ENCODE measurements around the gene KRT16. TPM values are rescaled to one million over a fixed set of nuclear protein-coding genes. Genes with fewer than 3 reads are reported as not detected.

KRT16 gene
- total and polyA plus RNA-seq, 2 of the 8 experiments (the other 6 are each of a cell fraction or from before 2014, with no cell fraction given) = not detected

GRCh38 chr17:41578971-41579370, 33.6 kb downstream of the KRT16 start:
- POLR2A ChIA-PET (ENCODE audit: partially characterized antibody) = interaction anchor here (0.9 to 2.7 kb wide), 3 partner anchors 10 to 111 kb away, joined by 3 to 11 read pairs (median 3); no protein-coding TSS in a partner anchor

More at GRCh38 chr17:41578971-41579370, 33.6 kb downstream of the KRT16 start:
- no peak overlapping the region for H2BK20ac ChIP-seq (ENCODE audit: low read length)
- no peak overlapping the region for H3K4ac ChIP-seq (replicated peaks; ENCODE audit: insufficient read length, low read depth, low read length)
- H3K56ac ChIP-seq (replicated peaks; ENCODE audit: insufficient read length, low read depth, low read length) = no peak overlapping the region
- no peak overlapping the region for H3K23ac ChIP-seq (ENCODE audit: insufficient read length)
- no peak overlapping the region for H2BK120ac ChIP-seq (replicated peaks; ENCODE audit: low read depth, low read length)
- 91% methylated on average over 5 of the region's 5 CpGs; no CpG with 5 or more reads in 1 of the 2 experiments for WGBS, 2 experiments (ENCODE audit: extremely low coverage in 1 of 2, insufficient coverage in 1 of 2, insufficient read length in 1 of 2, insufficient replicate concordance in 2 of 2, low coverage in 1 of 2, low lambda C conversion rate in 2 of 2, missing lambda C conversion rate in 1 of 2)
- H2BK5ac ChIP-seq (ENCODE audit: low read depth, low read length) = no peak overlapping the region
- H4K91ac ChIP-seq (replicated peaks; ENCODE audit: insufficient read length, low read length) = no peak overlapping the region
- H4K5ac ChIP-seq (ENCODE audit: insufficient read length, low read depth, low read length) = no peak overlapping the region
- no peaks in the 10 kb centered on the region for H3K79me2 ChIP-seq (ENCODE audit: control insufficient read depth in 1 of 2, insufficient read depth in 2 of 2, low read length in 2 of 2)
- DNase-seq (ENCODE audit: low read depth in 1 of 2, low spot score in 2 of 2) (no peak), FAIRE-seq (no peak)
- H3K23me2 ChIP-seq (ENCODE audit: low read depth, low read length) = no peaks in the 10 kb centered on the region
- CTCF ChIA-PET (ENCODE audit: partially characterized antibody) = interaction anchor here (0.7 to 3.0 kb wide), 32 partner anchors 8 to 1019 kb away, joined by 3 to 36 read pairs (median 5); partner anchors contain the start of genes KRT14 and KRT17
- 0 out of 2 replicates have a peak overlapping the region, but pooled peaks have one; percentile 20 for H2BK15ac ChIP-seq (ENCODE audit: low read length)
- H4K8ac ChIP-seq (ENCODE audit: extremely low read depth, insufficient read depth, low read length) = no peak overlapping the region
- H3K9ac ChIP-seq (replicated peaks in 1 of 4; ENCODE audit: extremely low read depth in 1 of 4, low read depth in 3 of 4, low read length in 3 of 4) = no peak overlapping the region
- H3K14ac ChIP-seq (ENCODE audit: insufficient read length) = no peak overlapping the region
- TF ChIP-seq CTCF (IDR thresholded peaks at IDR 0.05; ENCODE audit: control extremely low read depth in 1 of 3, insufficient read depth in 1 of 3, low read depth in 1 of 3, low read length in 3 of 3) (no peak), RNF2 (IDR thresholded peaks at IDR 0.05; ENCODE audit: borderline replicate concordance, low read depth, low read length, missing control alignments, poor library complexity, severe bottlenecking) (no peak), BRCA1 (IDR thresholded peaks at IDR 0.05; ENCODE audit: low read depth, low read length) (no peak)
- no peak overlapping the region; the same call in 1 of the 2 replicates for H2AFZ ChIP-seq (ENCODE audit: low read length)
- H4K20me1 ChIP-seq (replicated peaks in 1 of 2; ENCODE audit: control insufficient read depth in 1 of 2, insufficient read depth in 2 of 2, low read length in 2 of 2) = no peaks in the 10 kb centered on the region
- H3K4me2 ChIP-seq (ENCODE audit: insufficient read depth in 1 of 2, low read depth in 2 of 2, low read length in 2 of 2) = 0 out of 4 replicates have a peak overlapping the region, but pooled peaks of 1 of the 2 experiments have one; percentile 45
- no peak overlapping the region for H3K27ac ChIP-seq (ENCODE audit: low read depth, low read length)
- H3K4me3 ChIP-seq (ENCODE audit: extremely low read depth in 1 of 4, insufficient read depth in 2 of 4, low read depth in 3 of 4, low read length in 4 of 4) = no peak overlapping the region
- H3K79me1 ChIP-seq (ENCODE audit: low read depth, low read length) = no peaks in the 10 kb centered on the region
- H3K36me3 ChIP-seq (ENCODE audit: control insufficient read depth in 2 of 4, insufficient read depth in 4 of 4, low read length in 3 of 4) = no peaks in the 10 kb centered on the region
- H2BK12ac ChIP-seq (ENCODE audit: low read depth, low read length) = no peak overlapping the region; the same call in 1 of the 2 replicates
- peaks cover 0 to 2% (median 0%) of the 10 kb centered on the region in 4 experiments; a peak in 1 of 7 replicates for H3K27me3 ChIP-seq (replicated peaks in 1 of 4; ENCODE audit: control insufficient read depth in 3 of 4, extremely low read depth in 1 of 4, insufficient read depth in 3 of 4, low read length in 3 of 4)
- H3K9me3 ChIP-seq (ENCODE audit: insufficient read depth in 2 of 2, low read depth in 1 of 2, low read length in 1 of 2) = no peaks in the 10 kb centered on the region
- no peak overlapping the region; the same call in 1 of the 2 replicates for H3K18ac ChIP-seq (ENCODE audit: extremely low read depth, low read length)
- peaks cover 0 to 4% (median 2%) of the 10 kb centered on the region in 4 experiments; a peak in 3 of 7 replicates for H3K4me1 ChIP-seq (replicated peaks in 1 of 4; ENCODE audit: control insufficient read depth in 3 of 4, insufficient read depth in 4 of 4, low read length in 3 of 4)
- no peak overlapping the region for H2AK5ac ChIP-seq (ENCODE audit: low read depth, low read length)

All from H1 (cell line).